GM11168 (cell line): ENCODE results near the gene STAU1.
"Not testable (repeated sequence)": the region's sequence is repeated elsewhere in the genome, so short reads cannot be mapped to it uniquely, and the experiment has no call there.

ENCODE experiments used
- in situ Hi-C: fragments of 300-500 bp; cut with MboI; formaldehyde crosslinking; loops from one replicate; pipeline ENCODE4 v1.12.0; 2022; ENCODE audit warnings: low sequenced_read_pairs; ENCODE audit not compliant: unreplicated experiment

Gene STAU1

GRCh38 chr20:49133571-49133970, 54.6 kb downstream of the STAU1 start:
- in situ Hi-C loops = loop anchor here (5.0 kb wide), 1 partner anchor 84 kb away; the partner anchor contains the start of gene DDX27

DNA sequence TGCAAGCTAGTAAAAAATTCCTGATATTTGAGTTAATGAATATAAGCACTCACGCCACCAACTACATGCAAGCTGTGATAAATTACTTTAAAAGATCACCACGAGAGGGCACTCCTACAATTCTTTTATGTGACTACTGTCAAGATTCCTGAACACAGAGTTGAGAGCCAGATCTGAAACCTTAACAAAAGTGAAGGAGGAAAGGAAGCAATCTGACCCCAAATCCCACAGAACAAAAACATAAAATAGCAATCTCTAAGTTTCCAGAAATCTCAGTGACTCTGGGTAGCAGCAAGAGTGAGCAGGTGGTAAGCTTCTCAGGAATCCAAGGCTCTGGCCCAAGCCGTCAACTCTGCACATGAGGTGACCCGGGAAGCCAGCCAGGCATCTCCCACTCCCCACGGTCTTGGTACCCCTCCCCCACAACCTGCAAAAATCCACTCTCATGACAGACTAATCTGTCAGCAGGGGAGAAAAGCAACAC, 55.1 kb downstream of the STAU1 start:
- in situ Hi-C loops = loop anchor here (5.0 kb wide), 1 partner anchor 84 kb away; the partner anchor contains the start of gene DDX27

- in situ Hi-C loops = no loop called here
Observed at GRCh38 chr20:49123982-49124381, 64.2 kb downstream of the STAU1 start.

GRCh38 chr20:49122920-49123319, 65.2 kb downstream of the STAU1 start:
- in situ Hi-C loops = no loop called here

DNA sequence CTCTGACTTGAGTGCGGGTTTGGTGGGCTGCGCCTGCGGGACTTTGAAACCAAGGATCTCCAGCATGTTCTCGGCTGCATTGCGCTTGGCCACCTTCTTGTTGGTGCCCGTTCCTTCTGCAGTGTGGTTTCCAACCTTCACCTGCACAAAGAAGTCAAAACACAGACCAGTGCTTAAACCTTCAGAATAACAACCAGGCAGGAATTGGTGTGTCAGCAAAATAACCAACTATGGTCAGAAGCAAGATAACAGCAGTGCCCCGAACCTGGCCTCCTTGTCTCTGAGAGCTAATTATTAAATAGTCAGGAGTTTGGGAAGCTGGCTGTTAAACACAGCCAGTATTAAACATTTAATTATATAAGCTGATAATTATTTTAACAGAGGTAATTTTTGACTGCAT, 68.1 kb downstream of the STAU1 start:
- in situ Hi-C loops = no loop called here

GRCh38 chr20:49118307-49118706, 69.8 kb downstream of the STAU1 start:
- in situ Hi-C loops = no loop called here

GRCh38 chr20:49115564-49115963, 72.6 kb downstream of the STAU1 start:
- in situ Hi-C loops = no loop called here

DNA sequence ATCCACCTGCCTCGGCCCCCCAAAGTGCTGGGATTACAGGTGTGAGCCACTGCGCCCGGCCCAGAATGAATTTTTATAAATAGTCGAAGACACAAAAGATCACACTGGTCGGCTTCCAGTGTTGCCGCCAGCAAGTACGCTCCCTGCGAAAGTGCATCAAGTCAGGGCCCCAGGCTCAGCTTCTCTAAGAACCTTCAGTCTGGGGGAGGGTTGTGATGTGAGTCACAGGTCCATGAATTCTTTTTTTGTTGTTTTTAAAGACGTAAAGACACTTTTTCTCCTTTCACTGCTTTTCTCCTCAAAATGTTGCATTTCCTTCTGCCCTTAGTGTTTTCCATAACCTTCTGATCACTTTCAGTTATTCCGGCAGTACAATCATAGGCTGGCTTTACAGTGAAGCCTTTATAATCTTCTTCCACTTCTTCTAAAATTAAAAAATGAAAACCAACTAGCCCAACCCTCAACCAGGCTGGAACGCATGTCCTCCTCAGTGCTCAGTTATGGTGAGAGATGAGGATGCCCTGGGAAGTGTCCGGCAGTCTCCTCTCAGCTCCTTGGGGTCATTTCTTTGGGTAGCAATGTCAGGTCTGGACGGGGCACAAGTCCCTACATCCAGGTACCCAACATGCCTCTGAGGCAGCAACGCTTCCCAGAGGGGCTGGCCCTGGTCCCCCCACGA, 75.4 kb downstream of the STAU1 start:
- in situ Hi-C loops = no loop called here

GRCh38 chr20:49110767-49111694, 77.1 kb downstream of the STAU1 start:
- in situ Hi-C loops = no loop called here

- in situ Hi-C loops = no loop called here
Observed at GRCh38 chr20:49106328-49106727, 81.8 kb downstream of the STAU1 start.

DNA sequence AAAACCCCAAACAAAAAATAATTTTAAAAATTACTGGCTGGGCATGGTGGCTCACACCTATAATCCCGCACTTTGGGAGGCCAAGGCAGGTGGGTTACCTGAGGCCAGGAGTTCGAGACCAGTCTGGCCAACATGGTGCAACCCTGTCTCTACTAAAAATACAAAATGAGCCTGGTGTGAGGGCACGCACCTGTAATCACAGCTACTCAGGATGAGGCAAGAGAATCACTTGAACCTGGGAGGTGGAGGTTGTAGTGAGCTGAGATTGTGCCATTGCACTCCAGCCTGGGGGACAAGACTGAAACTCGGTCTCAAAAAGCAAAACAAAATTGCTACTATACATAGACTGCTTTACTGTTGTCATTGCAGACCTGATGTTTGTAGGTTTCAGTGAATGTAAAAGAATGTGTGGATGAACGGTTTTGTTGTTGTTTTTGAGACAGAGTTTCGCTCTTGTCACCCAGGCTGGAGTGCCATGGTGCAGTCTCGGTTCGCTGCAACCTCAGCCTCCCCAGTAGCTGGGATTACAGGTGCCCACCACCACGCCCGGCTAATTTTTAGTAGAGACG, 83.1 kb downstream of the STAU1 start:
- in situ Hi-C loops = not testable (repeated sequence)

DNA sequence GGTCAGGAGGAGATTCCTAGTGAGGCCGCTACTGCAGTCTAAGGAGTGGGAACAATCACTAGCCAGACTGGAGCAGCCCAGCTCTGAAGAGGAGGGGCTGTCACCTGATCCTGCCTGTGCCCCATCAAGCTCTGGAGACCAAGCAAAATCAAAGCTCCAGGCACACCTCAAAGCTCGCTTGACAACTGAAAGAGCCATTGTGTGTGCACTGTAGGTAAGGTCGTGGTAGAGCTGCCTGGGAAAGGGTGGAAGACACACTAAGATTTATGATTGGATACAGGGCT, 83.8 kb downstream of the STAU1 start:
- in situ Hi-C loops = no loop called here

DNA sequence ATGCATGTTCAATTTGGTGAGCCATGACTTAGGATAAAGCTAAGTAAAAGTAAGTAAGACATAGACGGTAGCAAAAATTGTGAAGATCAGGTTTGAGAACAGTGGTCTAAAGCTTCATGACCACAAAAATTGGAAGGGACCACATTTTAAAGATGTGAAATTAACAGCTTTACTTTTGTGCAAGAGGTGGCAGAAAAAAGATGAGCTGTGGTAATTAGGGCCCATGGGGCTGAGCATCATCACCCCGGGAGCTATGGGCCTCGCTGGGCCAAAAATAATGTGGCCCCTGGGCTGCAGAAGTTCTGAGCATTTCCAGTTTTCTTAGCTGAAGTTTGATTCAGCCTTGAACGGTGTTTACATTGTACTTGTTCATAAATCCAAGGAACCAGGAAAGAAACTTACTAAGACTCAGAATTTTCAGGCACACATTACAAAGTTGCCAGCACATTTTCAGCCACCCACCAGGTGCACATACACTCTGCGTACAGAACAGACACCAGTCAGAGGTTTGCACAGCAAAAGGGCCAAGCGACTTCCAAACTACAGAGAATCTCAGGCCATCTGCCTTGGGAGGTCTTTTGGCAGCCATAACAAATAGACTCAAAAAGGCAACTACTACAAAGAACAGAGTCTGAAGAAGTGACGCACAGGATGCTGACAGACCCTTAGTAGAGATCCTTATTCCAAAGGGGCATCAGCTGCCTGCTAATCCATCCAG, 84.3 kb downstream of the STAU1 start:
- in situ Hi-C loops = no loop called here

DNA sequence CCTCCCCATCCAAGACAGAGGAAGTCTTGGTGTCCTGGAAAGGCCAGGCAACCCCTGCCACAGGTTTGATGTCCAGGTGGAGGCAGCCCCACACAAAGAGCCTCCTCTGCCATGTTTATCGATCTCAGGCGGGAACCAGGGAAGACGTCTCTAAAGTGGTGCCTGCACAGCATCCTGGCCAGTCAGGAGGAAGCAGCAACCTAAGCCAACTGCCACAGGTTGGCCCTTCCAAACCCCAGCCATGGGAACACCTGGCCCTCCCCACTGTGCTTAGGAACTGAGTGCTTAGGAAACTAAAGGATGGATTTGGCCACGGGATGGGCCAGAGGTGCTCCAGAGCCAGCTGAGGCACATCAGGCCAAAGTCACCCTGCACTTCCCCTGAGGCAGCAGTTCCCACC, 85.1 kb downstream of the STAU1 start:
- in situ Hi-C loops = no loop called here

GRCh38 chr20:49100972-49101371, 87.2 kb downstream of the STAU1 start:
- in situ Hi-C loops = no loop called here

DNA sequence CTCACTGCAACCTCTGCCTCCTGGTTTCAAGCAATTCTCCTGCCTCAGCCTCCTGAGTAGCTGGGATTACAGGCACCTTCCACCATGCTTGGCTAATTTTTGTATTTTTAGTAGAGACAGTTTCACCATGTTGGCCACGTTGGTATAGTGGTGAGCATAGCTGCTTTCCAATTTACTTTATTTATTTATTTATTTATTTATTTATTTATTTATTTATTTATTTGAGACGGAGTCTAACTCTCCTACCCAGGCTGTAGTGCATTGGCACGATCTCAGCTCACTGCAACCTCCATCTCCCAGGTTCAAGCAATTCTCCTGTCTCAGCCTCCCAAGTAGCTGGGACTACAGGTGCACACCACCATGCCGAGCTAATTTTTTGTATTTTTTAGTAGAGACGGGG, 87.8 kb downstream of the STAU1 start:
- in situ Hi-C loops = not testable (repeated sequence)

GRCh38 chr20:49099011-49099410, 89.1 kb downstream of the STAU1 start:
- in situ Hi-C loops = no loop called here

- in situ Hi-C loops = no loop called here
Observed at GRCh38 chr20:49098136-49098535, 90.0 kb downstream of the STAU1 start.

DNA sequence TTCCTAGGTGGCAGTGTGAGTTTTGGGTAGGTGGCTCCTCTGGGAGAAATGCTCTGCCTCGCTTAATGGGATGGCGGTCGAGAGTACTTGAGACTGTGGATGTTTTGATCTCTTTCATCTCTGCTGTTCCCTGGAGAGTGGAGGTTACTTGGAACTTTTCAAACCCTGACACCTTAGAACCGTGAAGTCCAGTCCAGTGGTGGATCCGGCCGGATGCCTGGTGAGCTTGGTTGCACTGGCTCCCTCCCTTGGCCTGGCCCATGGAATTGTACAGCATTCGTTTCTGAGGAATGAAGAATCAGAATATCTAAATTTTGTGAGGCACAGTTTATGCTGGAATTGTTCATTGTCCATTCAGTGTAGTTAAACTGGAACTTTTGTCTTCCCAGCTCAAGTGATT, 91.0 kb downstream of the STAU1 start:
- in situ Hi-C loops = no loop called here

DNA sequence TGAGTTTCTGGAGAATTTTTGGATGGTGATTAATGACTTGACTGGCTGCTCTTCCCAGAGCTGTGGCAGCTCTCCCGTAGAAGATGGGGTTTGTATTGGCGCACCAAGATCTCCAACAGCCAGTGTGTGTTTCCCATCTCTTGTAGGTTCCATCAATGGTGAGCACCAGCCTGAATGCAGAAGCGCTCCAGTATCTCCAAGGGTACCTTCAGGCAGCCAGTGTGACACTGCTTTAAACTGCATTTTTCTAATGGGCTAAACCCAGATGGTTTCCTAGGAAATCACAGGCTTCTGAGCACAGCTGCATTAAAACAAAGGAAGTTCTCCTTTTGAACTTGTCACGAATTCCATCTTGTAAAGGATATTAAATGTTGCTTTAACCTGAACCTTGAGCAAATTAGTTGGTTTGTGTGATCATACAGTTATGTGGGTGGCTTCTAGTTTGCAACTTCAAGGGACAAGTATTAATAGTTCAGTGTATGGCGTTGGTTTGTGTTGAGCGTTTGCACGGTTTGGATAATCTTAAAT, 91.9 kb downstream of the STAU1 start:
- in situ Hi-C loops = no loop called here
